Right lobe of liver (tissue), 4 donors: ENCODE measurements around the gene FGF11.

Source experiments
- POLR2A ChIP-seq: fragments of 450-650 bp; IDR thresholded peaks from one replicate; pipeline ENCODE4 v1.6.1; 2017; ENCODE audit warnings: antibody characterized with exemption, mild to moderate bottlenecking
- TF ChIP-seq, protein P1 (sequence below), 4 donors: fragments of 200-600 bp in 3 of 4; fragments of 450-650 bp in 1 of 4; IDR thresholded peaks; one replicate each; pipeline versions ENCODE4 v1.5.1 to v1.8.0; 2016 to 2022; ENCODE audit warnings: antibody characterized with exemption in 4 of 4, mild to moderate bottlenecking in 2 of 4
- donor health status: DM: no; HTN: no; CAD: no.
- donor health status: DM: no; HTN: no; CAD: no.
- donor health status: DM: no; HTN: yes; CAD: no.

GRCh38 chr17:7493941-7494340 is 54.6 kb downstream of the FGF11 start:
- TF ChIP-seq POLR2A = no peak
- TF ChIP-seq, protein P1, sequence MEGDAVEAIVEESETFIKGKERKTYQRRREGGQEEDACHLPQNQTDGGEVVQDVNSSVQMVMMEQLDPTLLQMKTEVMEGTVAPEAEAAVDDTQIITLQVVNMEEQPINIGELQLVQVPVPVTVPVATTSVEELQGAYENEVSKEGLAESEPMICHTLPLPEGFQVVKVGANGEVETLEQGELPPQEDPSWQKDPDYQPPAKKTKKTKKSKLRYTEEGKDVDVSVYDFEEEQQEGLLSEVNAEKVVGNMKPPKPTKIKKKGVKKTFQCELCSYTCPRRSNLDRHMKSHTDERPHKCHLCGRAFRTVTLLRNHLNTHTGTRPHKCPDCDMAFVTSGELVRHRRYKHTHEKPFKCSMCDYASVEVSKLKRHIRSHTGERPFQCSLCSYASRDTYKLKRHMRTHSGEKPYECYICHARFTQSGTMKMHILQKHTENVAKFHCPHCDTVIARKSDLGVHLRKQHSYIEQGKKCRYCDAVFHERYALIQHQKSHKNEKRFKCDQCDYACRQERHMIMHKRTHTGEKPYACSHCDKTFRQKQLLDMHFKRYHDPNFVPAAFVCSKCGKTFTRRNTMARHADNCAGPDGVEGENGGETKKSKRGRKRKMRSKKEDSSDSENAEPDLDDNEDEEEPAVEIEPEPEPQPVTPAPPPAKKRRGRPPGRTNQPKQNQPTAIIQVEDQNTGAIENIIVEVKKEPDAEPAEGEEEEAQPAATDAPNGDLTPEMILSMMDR (IDR thresholded peaks at IDR 0.05) = no peak
